Measurements from ENCODE around the gene KCNJ9.
A peak's percentile ranks its signal among the peaks of the same experiment; 100 is the strongest.

The KCNJ9 gene

GRCh38 chr1:160087118-160087662 lies 5.9 kb downstream of the KCNJ9 start:
- no peak for DNase-seq (ENCODE audit: low read depth in 3 of 3)

DNA sequence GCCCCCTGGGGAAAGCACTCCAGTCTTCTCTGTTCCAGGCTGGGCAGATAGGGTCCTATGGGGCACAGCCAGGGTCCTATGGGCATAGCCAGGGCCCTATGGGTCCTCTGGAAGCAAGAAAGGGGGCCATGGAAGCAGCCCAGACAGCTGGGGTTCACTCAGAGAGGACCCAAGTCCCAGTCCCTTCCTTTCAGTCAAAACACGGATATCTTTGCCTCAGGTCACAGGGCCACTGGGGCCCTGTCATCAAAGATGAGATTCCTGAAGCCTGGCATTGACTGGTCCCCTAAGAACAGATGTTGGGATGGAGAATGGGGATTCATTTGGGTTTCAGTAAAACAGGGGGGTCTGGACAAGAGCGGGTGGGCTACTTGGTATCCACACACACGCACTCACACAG lies 8.5 kb downstream of the KCNJ9 start:
- no peak for DNase-seq (ENCODE audit: low read depth in 3 of 3)

- DNase-seq (ENCODE audit: low read depth in 3 of 3), result no peak
Measured at GRCh38 chr1:160090760-160091159, 9.4 kb downstream of the KCNJ9 start.

- no peak for DNase-seq (ENCODE audit: low read depth in 3 of 3)
Measured at GRCh38 chr1:160091666-160092223, 10.4 kb downstream of the KCNJ9 start.

DNA sequence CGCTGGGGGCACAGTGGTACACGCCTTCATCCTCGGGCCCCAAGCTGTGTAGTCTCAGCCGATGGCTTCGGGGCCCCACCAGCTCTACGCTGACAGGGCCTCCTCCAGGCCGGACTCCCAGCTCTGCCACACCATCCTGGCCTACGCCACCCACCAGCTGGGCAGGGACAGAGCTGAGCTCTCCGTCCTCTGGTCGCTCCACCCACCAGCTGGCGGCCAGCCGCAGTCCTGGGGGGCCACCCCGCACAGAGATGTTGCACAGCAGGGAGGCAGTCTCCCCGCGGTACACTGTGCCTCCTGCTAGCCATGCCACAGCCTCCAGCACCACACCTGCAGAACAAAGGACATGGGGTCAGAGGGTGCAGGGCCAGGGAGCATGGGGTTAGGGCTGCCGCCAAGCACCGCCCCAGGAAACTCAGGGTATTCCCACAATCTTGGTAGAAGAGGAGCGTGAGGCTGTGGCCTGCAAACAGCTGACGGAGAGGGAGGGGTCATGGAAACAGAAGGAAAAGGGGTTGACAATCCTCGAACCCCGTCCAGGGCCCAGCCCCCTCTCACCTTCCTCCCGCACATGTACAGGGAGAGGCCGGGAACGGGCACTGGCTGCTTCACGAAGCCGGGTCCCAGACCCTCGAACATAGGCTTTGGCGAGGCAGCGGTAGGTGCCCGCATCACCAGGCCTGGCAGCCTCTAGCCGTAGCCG lies 11.2 kb downstream of the KCNJ9 start:
- no peak for DNase-seq (ENCODE audit: low read depth in 3 of 3)

- DNase-seq (ENCODE audit: low read depth in 3 of 3), result no peak
Measured at GRCh38 chr1:160093069-160093395, 11.7 kb downstream of the KCNJ9 start.

DNA sequence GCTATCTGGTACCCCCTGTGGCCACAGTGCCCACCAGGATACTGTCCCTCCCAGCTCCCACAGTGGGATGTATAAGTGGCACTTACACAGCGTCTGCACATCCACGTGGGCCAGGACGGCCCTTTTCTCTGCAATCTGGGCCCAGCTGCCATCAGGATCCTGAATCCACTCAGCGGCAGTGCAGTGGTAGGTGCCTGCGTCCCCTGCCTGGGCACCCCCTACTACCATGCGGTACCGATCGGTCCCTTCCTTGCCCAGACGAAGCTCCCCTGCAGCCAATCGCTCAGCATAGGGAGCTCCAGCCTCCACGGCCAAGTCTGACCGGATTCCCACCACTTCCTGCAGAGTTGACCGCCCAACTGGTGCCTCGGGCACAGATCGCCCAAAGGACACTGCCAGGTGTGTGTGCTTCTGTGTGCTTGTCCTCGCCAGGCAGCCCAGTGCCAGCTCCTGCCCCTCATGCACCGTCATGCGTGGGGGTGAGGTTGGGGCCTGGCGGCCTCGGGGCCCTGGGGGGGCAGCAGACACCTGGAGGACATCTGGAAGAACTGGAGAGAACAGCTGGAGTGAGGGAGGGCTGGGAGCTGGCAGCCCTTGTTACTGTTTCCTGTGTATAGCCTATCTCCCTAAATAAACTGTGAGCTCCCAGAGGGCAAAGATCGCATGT lies 12.4 kb downstream of the KCNJ9 start:
- DNase-seq (ENCODE audit: low read depth in 3 of 3), result no peak

DNA sequence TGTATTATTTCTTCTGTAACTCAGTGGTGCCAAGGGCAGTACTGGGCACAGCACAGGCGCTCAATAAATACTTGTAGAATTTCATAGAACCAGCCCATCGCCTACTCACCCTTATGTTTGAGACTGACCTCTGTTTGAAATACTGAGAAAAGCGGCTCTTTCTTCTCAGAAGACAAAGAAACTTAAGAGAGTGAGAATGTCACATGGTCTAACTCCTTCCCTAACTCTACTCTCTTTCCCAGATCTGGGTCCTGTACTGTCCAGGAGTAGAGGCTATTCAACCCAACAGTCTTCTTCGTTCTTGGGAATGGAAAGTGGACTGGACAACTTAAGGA lies 12.9 kb downstream of the KCNJ9 start:
- no peak for DNase-seq (ENCODE audit: low read depth in 3 of 3)

GRCh38 chr1:160094806-160095205 lies 13.5 kb downstream of the KCNJ9 start:
- no peak for DNase-seq (ENCODE audit: low read depth in 3 of 3)

DNA sequence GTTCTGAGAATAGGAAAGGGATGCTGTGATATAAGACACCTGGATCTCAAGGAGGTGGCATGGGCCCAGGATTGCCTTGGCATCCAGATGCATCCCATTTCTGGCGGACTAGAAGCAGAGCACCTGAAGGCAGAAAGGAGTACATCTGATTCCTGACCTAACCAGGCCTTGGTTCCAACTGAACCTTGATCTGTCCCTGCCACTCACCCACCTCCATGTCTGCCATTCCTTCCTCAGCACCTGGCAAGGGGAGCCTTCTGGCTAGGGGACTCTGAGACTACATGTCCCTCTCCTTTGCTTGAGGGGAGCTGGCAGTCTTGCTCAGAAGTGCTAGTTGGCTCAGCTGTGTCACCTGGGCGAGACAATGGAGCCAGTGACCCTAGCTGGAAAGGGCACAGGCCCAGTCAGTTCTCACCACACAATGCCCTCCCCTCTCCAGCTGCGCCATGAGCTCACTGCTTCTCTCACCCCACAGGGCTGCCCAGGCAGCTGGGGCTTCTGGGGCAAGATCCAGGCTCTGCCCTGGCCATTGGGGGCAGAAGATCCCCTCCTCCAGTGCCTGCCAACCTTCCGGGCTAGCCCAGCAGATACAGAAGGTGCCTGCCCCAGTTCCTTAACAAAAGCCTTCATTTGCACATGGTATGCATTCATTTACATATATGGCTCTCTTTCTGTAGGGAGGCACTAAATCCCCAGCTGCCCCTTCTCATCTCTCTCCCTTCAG lies 14.2 kb downstream of the KCNJ9 start:
- DNase-seq (ENCODE audit: low read depth in 3 of 3), result no peak

- no peak for DNase-seq (ENCODE audit: low read depth in 3 of 3)
Measured at GRCh38 chr1:160096274-160097116, 15.2 kb downstream of the KCNJ9 start.

DNA sequence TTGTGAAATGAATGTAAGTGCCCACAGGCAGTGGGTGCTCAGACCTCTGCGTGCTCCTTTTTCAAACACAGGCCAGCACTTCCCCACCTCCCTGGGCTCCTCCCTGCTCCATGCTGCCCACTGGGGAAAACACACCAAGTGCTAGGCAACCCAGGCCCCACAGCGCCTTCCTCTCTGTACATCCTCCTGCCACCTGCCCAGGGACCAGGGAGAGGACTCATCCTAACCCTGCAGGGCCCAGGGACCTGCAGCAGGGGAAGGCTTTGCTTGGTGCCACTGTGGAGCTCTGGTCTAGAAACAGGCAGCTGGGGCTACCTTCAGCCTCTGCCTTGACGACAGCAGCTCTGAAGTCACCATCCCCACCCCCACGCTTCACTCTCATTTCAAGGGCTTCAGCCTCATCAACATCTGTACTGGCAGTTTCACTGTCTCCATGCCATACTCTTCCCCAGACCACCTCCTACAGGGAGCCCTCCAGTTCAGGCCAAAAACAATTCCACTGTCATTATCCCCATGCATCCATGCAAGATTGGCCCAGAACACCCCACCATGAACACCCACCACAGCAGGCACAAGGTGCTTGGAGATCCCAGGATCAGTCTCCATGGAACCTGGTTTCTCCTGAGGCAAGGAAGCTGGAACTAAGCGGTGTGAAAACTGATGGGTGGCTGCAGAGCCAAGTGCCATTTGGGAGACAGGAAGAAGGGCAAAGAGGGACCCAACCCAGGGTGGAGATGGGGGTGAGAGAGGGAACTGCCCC lies 16.0 kb downstream of the KCNJ9 start:
- peak in 2 of 3 experiments; percentile 19 to 40 for DNase-seq (ENCODE audit: low read depth in 3 of 3)

DNA sequence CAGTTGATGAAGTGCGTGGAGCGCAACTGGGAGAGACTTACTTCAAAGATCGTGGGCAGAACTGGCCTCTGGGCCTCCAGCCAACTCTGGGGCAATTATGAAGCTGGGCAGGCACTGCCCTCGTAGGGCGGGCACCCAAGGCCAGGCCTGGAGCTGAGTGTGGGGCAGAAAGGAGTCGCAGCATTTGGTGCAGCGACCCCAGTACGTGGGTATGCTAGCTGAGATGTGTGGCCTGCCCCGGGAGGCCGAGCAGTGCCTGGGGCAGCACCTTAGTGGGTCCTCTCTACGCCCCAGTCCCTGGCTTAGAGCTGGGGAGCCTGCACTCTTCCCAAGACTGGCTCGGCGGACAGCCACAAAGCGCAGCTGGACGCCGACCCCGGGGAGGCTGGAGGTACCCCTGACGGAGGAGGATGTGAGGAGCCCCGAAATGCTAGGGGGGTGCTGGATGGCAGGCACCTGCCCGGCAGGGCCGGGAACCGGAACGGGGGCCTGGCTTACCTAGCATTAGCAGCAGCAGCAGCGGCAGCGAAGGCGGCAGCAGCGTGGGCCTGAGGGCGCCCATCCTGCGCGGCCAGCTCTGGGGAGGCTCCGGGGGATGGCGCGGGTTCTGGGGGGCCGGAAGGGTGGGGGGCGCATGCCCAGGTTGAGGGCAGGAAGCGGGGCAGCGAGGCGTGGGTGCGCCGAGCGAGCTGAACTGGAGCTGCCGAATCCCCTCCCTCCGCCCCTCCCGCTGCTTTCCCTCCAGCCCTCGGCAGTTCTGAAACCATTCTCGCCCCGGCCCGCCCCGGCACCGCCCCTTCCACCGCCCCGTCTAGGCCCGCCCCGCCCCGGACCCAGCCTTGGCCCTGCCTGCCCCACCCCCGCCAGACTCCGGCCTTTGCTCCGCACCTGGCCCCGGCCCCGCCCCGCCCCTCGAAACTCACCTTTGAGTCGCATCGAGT lies 16.8 kb downstream of the KCNJ9 start, which contains the start of gene IGSF8:
Gene IGSF8, minus strand, starts transcription at position 709 of the 941 bp plus-strand sequence. Its CDS starts 147 bp downstream, at position 562.
- peak; percentile 80 to 91 (median 85) for DNase-seq (ENCODE audit: low read depth in 3 of 3)

DNA sequence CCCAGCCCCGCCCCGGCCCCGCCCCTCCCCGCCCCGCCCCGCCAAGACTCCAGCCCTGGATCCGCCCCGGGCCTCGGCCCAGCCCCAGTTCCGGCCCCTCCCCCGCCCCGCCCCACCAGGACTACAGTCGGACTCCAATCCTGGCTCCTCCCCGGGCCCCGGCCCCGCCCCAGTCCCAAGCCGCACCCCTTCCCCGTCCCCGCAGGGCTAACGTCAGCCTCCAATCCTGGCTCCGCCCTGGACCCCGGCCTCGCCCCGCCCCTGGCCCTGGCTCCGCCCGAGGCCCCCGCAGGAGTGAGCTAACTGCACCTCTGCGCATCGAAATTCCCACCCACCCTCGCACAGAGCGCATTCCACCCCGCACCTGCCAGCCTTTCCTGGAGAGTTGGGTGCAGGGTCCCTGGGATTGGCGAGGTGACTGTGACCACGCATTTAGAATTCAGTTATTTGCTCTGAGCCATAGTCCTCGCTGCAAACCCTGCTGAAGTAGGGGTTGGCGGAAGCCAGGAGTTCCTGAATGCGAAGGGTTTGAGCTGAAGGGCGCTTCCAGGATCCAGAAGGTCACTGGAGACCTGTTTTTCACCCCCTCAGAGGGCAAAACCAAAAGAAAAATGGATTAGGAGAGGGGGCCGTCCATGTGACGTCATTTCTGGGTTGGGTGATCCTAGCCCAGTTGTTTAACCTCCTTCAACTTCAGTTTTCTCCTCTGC lies 17.7 kb downstream of the KCNJ9 start:
- peak; percentile 96 to 99 (median 97) for DNase-seq (ENCODE audit: low read depth in 3 of 3)

DNA sequence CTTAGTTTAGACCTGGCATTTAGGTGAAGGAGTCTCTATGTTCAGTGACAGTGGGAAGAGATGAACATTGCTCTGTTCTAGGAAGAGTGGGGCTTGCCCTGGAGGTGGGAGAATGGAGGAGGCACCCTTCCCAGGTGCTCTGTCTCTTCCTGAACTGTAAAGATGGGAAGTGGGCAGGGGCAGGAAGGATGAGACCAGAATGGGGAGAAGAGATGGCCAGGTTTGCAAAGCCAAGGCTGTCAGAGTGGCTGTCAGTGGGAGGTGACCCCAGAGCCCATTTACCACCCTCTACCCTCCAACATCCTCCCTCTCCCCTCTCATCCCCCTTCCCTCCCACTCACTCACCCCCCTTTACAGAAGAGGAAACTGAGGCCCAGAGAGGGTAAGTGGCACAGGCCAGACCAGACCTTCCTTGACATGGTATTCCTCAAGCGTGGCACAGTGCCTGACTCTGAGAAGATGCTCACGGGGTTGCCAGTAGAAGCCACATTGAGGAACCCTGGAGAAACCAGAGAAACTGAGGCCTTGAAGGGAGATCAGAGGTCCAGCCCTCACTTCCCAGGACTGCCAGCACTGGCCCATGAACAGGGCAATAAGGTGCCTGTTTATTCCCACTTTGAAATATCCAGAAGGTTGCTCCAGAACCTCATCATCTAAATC lies 18.5 kb downstream of the KCNJ9 start:
- no peak for DNase-seq (ENCODE audit: low read depth in 3 of 3)

DNA sequence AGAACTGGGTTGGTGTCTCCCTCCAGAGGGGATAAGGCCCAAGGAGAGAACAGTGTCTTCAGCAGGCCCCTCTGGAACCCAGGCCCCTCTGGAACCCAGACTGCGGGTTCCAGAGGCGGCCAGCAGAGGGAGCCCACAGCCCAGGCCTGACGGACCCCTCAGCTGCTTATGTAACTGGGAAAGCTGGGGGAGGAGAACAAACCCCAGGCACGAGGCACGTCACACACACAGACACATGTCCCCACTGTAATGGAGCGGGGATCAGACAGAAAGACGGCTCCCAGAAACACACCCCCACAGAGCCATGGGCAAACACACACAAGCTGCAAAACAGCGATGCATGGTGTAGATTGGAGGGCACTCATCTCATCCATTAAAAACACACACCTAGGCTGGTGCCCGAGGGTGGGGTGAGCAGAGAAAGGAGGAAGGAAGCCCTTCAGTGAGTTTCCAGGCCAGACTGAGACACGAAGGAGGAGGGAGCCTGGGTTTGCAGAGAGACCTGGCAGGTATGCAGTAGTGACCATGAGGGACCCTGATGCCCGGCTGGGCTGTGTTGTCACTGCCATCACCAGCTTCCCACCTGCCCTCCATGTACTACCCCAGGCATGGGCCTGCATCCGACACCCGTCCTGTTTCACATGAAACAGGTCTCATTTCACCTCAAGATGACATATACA lies 19.8 kb downstream of the KCNJ9 start:
- DNase-seq (ENCODE audit: low read depth in 3 of 3), result peak; percentile 59 to 68 (median 59)

GRCh38 chr1:160101717-160102522 lies 20.6 kb downstream of the KCNJ9 start:
- DNase-seq (ENCODE audit: low read depth in 3 of 3), result no peak

All from stimulated activated CD4-positive, alpha-beta T cell treated with anti-CD3 and anti-CD28 coated beads, TNF-alpha, amount 100 ng/mL, for 24 hours (primary cell).